GM21447 (cell line): Measurements from ENCODE around the gene HOXA10.

ENCODE experiments used
- ATAC-seq: cut with Tn5 transposase; IDR thresholded peaks from one replicate; pipeline ENCODE4 v1.9.1; 2021; ENCODE audit not compliant: unreplicated experiment

The HOXA10 gene

GRCh38 chr7:27146491-27147198 is 27.5 kb downstream of the HOXA10 start:
- ATAC-seq, result no peak

- no peak for ATAC-seq
Observed at GRCh38 chr7:27145914-27146412, 28.2 kb downstream of the HOXA10 start.

- no peak for ATAC-seq
Observed at GRCh38 chr7:27145165-27145913, 28.8 kb downstream of the HOXA10 start.

- no peak for ATAC-seq
Observed at GRCh38 chr7:27144781-27145164, 29.3 kb downstream of the HOXA10 start.

DNA sequence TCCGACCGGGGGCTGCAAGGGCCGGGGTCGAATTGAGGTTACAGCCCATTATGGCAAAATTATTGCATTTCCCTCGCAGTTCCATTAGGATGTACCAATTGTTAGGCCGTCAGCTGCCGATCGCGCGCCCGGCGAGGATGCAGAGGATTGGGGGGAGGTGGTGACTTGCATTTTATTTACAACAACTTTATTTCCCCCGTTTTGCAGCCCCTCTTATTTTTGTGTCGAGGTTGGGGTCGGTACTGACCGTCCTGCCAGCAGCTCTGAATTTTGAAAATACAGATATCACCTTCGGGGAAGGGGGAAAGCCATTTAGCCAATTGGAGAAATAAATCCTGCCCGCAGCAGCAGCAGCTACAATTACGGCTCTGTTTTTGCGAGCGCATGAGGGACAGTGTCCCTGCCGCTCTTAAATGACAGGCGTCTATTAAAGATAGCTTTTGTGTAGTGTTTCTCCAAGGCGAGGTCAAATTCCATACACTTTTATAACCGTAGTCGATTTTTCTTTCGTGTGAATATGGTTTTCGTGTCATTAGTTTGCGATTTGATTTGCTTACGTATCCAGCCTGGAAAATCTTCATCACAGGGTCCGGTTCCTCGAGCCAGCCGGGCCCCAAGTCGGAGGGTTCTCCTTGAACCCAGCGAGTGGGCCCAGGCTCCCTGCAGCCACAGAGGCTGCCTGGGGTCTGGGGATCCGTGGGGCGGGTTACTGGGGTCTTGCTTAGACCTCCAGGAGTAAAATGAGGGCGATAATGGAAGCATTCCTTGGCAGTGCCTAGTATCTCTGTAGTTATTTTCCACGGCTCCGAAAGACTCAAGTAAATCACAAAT is 30.0 kb downstream of the HOXA10 start:
- no peak for ATAC-seq

DNA sequence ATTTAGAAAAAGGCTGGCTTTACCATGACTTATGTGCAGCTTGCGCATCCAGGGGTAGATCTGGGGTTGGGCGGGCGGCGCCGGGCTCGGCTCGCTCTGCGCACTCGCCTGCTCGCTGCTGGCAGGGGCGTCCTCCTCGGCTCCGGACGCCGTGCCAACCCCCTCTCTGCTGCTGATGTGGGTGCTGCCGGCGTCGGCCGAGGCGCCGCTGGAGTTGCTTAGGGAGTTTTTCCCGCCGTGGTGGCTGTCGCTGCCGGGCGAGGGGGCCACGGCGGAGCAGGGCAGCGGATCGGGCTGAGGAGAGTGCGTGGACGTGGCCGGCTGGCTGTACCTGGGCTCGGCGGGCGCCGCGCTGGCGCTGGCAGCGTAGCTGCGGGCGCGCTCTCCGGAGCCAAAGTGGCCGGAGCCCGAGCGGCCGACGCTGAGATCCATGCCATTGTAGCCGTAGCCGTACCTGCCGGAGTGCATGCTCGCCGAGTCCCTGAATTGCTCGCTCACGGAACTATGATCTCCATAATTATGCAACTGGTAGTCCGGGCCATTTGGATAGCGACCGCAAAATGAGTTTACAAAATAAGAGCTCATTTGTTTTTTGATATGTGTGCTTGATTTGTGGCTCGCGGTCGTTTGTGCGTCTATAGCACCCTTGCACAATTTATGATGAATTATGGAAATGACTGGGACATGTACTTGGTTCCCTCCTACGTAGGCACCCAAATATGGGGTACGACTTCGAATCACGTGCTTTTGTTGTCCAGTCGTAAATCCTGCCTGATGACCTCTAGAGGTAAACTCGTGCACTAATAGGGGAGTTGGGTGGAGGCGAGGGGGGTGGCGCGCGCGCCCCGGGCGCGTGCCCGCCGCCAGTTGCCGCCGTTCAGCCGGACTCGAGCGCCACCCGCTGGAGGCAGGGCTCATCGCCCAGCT is 30.8 kb downstream of the HOXA10 start, which contains the start of gene HOXA5:
Gene HOXA5 (minus strand): TSS at position 659 of the 927 bp plus-strand sequence. CDS start 74 bp downstream, at position 585.
- no peak for ATAC-seq

DNA sequence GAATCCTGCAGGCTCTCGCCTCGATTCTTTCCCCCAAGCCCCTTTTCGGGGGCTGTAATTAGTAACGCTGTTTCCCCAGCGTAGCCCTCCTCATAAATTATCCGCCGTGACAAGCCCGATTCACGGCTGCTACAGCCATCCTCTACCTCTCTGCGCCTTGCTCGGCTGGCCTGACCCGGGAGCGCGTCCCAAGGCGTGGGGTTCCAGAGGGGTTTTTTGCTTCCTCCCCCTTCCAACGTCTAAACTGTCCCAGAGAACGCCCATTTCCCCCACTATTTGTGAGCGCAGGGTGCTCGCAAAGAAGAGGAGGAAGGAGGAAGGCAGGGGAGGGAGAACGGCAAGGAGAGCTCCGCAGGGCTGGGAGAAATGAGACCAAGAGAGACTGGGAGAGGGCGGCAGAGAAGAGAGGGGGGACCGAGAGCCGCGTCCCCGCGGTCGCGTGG is 31.5 kb downstream of the HOXA10 start:
- ATAC-seq, result no peak

- ATAC-seq, result no peak
Observed at GRCh38 chr7:27141923-27142579, 32.1 kb downstream of the HOXA10 start.

DNA sequence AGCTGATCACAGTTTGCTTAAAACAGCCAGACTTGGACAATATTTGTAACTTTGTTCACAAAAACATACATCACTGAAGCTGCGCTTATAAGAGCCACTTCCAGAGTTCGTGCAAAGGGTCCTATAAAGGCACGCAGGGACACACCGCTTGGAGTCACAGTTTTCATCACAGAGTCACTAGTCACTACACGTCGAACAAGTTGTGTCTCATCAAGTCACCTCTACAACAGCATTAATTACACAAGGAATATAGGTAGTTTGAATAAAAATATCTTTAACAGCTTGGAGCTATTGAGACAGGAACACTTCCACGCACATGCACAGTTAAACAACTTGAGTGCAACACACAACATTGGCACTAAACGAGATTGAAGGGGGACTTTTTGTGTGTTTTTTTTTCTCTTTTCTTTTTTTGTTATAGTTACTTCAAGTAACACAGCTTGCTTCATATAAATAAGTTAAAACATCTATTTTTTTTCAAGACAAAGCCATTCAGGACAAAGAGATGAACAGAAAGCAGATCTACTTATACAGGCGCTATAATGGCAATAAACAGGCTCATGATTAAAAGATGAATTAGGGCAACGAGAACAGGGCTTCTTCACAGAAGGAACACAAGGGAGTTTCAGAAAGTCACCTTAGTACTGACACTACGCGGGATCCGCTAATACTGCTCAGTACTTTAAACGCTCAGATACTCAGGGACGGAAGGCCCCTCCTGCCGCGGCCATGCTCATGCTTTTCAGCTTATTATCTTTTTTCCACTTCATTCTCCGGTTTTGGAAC is 32.8 kb downstream of the HOXA10 start:
- no peak for ATAC-seq

- no peak for ATAC-seq
Observed at GRCh38 chr7:27140126-27140857, 33.8 kb downstream of the HOXA10 start.

DNA sequence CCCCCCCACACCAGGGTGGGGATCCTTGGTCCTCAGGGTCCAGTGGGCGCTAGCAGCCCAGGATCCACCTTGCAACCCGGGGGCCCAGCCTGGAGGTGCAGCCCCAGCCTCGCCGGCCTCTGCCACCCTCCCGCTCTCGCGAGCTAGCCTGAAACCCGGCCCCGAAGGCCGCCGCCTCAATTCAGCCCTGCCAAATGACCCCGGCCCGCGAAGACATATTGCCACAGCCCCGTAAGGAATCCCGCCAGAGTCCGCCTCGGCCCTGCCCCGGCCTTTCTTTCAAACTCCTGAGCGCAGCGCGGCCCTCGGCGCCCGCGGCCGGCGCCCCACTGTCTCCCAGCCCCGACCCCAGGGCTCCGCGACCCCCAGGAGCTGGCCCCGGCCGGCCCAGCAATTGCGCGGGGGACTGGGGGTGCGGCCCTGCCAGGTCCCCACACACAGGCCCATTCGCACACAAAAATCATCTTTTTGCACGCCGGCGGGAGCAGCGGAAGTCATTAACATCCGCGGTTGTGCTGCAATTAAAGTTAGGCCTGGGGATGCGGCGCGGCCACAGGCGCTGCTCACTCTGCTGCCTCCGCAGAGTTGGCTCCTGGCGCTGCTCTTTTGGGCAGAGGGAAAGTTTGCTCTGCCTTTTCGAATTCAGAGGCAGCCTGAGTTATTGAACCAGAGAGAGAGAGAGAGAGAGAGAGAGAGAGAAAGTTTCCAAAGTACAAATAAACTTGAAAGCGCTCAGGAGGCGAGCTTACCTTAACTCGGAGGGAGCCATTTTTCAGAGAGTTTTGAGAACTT is 34.6 kb downstream of the HOXA10 start:
- no peak for ATAC-seq

DNA sequence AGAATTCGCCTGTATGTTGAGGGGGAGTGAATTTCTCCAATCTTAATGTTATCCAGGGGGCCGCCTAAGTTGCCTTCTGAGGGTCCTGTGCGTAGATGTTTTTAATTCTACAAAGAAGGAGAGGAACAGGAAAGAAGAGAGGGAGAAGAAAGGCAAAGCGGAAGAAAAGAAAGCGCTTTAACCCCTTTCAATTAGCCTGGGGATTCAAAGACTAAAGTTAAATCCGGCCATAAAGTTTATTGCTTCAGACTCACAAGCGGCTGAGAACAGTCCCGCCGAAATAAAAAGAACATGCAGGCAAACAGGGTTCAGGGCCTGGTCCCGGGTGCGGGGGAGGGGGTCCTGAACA is 35.2 kb downstream of the HOXA10 start:
- ATAC-seq, result no peak

DNA sequence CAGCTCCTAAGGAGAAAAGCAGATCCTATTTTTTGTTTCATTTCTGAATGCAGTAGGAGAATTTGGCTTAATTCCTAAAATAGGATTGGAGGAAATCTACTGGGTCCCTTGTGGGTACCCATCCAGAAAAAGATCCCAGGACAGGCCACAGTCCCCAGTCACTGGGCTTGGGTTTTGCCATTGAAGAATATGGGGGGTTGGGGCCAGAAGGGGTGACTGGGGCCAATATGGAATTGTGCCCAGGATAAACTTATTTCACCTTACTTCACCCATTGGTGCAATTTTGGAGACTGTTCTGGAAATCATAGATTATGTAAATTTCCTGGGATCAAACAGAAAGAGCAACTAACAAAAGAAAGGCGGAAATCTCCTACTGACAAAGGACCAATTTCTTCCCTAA is 35.6 kb downstream of the HOXA10 start:
- no peak for ATAC-seq

- no peak for ATAC-seq
Observed at GRCh38 chr7:27137640-27138315, 36.3 kb downstream of the HOXA10 start.

DNA sequence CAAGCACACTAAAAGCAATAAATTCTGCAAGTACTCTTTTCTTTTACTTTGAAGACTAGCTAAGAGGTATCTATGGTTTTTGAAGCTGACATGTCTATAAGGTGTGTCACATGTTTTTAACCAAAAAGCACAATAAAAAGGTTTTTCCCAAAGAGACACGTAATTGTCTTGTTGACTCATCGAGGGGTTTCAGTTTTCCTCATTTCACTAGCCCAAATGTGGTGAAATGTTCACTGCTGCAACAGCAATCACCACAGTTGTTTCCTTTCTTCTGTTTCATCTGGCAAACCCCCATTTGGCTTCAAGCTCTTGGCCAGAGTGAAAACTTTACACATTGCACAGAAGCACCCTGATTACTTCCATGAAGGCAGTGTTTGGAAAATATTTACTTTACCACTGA is 39.7 kb downstream of the HOXA10 start:
- ATAC-seq, result no peak

DNA sequence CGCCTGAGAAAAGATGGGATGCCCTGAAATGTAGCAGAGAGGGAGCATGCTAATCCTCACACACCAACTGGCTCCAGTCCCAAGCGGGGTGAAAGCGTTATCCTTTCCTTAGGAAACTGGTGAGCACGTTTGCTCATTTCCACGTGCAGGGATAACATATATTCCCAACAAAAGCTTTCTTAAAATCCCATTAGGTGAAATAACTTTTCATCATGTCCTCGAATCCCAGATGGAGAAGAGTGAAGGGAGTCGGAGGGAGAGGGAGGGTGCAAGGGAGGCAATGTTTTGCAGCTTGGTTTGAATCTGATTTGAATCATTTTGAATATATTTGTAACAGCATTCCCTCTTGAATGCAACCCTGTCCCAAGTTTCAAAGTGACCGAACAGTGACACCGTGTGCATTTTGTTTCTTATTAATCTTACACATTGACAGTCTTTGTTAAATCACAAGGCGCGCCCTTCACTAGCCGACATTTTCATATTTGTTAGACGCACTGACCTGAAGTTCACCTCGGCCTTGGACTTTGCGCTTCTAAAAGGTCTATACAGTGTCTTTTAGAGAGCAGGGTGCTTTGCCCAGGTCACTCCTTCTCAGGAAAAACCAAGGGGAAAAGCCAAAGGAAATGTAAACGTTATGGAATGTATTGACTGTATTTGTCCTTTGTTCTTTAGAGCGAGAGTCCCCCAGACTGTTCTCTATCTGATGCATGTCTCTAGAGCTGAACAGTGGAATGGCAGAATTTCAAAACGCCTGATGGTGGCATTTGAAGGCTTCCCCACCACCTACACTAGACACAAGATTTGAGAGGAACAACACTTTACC is 40.5 kb downstream of the HOXA10 start:
- no peak for ATAC-seq
